T-helper 2 cell treated with Interferon-gamma antibody and Interleukin-4, amounts not matched to agents 5 μg/mL and 100 μg/mL, for 36 hours (primary cell): ENCODE results near the gene MRO.

Source experiments
- DNase-seq: peaks from one replicate; pipeline ENCODE4 v3.0.0; 2021; ENCODE audit warnings: low spot score
- H3K27ac Mint-ChIP-seq: one replicate; pipeline ENCODE4 v1.8.0; 2021; ENCODE audit warnings: mild to moderate bottlenecking, mixed read lengths
- H3K27me3 Mint-ChIP-seq: one replicate; pipeline ENCODE4 v1.8.0; 2021; ENCODE audit warnings: low read depth, mixed read lengths
- H3K36me3 Mint-ChIP-seq: one replicate; pipeline ENCODE4 v1.8.0; 2021; ENCODE audit warnings: low read depth, mixed read lengths
- H3K4me1 Mint-ChIP-seq: one replicate; pipeline ENCODE4 v1.8.0; 2021; ENCODE audit warnings: low read depth, mixed read lengths
- H3K4me3 Mint-ChIP-seq: one replicate; pipeline ENCODE4 v1.8.0; 2022; ENCODE audit warnings: mild to moderate bottlenecking, moderate library complexity, mixed read lengths
- H3K9me3 Mint-ChIP-seq: one replicate; pipeline ENCODE4 v1.8.0; 2021; ENCODE audit warnings: mixed read lengths

Gene MRO

DNA sequence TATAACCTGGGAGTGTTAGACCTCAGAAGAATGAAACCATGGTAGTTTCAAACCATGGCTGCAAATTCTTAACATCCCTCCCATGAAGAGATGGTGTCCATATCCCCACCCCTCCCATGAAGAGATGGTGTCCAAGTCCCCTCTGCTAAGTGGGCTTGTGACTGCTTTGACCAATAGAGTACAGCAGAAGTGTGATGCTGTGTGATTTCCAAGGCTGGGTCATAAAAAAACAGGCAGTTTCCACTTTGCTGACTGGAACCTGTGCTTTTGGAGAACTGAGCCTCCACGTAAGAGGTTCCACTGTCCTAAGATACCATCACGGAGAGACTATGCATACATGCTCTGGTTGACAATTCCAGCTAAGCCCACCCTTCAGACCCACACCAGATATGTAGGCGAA lies 65.5 kb downstream of the MRO start:
- Mint-ChIP-seq H3K27me3 (peaks cover 4% of the 10 kb centered on the region), H3K4me3 (no peak overlapping the region), H3K4me1 (no peaks in the 10 kb centered on the region), H3K36me3 (no peaks in the 10 kb centered on the region), H3K9me3 (no peaks in the 10 kb centered on the region), H3K27ac (no peak overlapping the region)
- no peak for DNase-seq

DNA sequence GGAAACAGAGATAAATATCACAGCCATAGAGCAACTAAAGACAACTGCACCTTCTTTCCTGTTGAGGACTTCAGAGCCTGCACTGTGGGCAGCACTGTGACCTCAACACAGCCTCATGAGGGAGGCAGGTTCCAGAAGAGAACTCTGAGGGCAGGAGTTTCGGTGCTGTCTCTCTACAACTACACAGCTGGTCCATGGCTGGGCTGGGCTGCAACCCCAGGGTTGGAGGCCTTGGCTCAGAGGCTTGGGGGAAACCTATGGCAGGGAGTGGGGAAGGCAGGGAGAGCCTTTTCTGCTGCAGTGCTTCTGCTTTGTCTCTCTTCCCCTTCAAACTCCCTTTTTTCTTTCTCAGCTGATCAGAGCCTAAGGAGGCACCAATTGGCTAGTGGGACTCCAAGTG lies 66.5 kb downstream of the MRO start:
- no peak overlapping the region for H3K27ac Mint-ChIP-seq
- no peaks in the 10 kb centered on the region for H3K36me3 Mint-ChIP-seq
- no peaks in the 10 kb centered on the region for H3K9me3 Mint-ChIP-seq
- H3K4me1 Mint-ChIP-seq, result no peaks in the 10 kb centered on the region
- DNase-seq, result no peak
- peaks cover 4% of the 10 kb centered on the region for H3K27me3 Mint-ChIP-seq
- H3K4me3 Mint-ChIP-seq, result no peak overlapping the region

DNA sequence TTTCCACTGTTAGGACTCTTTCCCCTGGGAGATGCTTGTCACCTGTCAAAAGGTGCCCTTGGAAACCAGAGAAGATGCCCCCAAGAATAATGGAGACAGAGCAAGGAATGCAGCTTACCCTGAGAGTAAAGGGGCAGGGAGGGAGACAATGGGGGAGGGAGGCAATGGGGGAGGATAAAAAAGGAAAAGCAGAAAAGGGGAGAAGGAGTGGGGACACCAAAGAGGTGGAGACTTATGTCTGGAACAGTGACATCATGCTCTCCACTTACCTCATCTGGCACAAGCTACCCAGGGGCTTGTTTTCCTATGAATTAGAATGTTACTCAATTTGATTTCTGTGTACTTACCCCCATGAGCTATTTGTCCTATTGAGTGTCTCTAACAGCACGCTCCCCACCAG lies 67.9 kb downstream of the MRO start:
- H3K4me1 Mint-ChIP-seq, result no peaks in the 10 kb centered on the region
- H3K27ac Mint-ChIP-seq, result no peak overlapping the region
- H3K36me3 Mint-ChIP-seq, result no peaks in the 10 kb centered on the region
- H3K9me3 Mint-ChIP-seq, result no peaks in the 10 kb centered on the region
- H3K4me3 Mint-ChIP-seq, result no peak overlapping the region
- DNase-seq, result no peak
- H3K27me3 Mint-ChIP-seq, result peaks cover 4% of the 10 kb centered on the region

DNA sequence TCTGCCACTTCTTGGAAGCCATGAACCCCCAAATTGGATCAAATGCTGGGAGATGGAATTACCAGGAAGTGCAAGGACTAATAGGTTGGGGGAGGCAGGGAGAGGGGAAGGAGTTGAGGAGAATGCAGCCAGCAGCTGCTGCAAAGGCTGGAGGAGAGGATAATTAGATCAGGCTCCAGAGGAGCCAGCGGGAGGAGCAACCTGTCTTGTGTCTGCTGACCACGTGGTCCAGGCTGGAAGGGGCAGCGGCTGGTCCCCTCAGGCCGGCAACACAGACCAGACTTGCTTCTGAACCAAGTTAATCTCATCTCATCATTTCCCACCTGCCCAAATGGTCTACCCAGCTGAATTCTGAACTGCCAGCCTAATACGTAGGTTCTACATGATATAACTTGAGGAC lies 68.3 kb downstream of the MRO start:
- no peak for DNase-seq
- no peak overlapping the region for H3K27ac Mint-ChIP-seq
- no peaks in the 10 kb centered on the region for H3K36me3 Mint-ChIP-seq
- peaks cover 4% of the 10 kb centered on the region for H3K27me3 Mint-ChIP-seq
- H3K4me1 Mint-ChIP-seq, result no peaks in the 10 kb centered on the region
- H3K9me3 Mint-ChIP-seq, result no peaks in the 10 kb centered on the region
- H3K4me3 Mint-ChIP-seq, result no peak overlapping the region

DNA sequence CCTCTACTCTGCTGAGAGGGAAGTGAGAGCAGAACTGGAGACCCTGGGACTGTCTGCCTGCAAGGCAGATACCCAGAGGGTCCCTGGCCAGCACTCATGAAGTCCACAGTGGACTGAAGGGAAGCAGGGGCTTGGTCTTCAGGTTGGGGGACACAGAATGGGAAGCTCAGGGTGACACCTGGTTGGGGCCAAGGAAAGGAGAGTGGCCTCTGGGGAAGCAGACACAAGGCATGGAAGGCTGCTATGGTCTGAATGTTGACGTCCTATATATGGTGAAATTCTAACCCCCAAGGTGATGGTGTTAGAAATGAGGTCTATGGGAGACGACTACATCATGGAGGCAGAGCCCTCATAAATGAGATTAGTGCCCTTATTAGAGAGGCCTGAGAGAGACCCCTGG lies 69.3 kb downstream of the MRO start:
- no peaks in the 10 kb centered on the region for H3K36me3 Mint-ChIP-seq
- H3K9me3 Mint-ChIP-seq, result no peaks in the 10 kb centered on the region
- H3K4me1 Mint-ChIP-seq, result no peaks in the 10 kb centered on the region
- H3K4me3 Mint-ChIP-seq, result no peak overlapping the region
- H3K27ac Mint-ChIP-seq, result no peak overlapping the region
- H3K27me3 Mint-ChIP-seq, result peaks cover 4% of the 10 kb centered on the region
- DNase-seq, result no peak

DNA sequence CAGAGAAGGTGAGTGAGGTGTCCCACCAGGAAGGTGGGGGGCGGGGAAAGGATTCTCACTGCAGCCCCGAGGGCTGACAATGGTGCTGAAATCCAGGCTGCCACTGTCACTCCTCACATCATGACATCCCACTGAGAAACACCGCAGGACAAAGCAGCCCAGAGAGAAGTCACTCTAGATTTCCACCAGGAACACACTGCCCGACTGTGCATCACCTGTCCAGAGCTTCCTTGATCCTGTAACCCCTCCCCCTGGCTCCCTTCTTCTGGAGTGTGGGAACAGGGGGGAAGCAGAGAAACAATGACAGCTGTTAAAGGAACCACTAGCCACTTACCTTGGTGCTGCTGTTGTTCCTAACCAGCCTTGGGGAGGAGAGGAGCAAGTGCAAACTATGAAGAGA lies 69.9 kb downstream of the MRO start:
- Mint-ChIP-seq H3K9me3 (no peaks in the 10 kb centered on the region), H3K36me3 (no peaks in the 10 kb centered on the region), H3K27me3 (peaks cover 4% of the 10 kb centered on the region), H3K27ac (no peak overlapping the region), H3K4me1 (no peaks in the 10 kb centered on the region), H3K4me3 (no peak overlapping the region)
- no peak for DNase-seq

DNA sequence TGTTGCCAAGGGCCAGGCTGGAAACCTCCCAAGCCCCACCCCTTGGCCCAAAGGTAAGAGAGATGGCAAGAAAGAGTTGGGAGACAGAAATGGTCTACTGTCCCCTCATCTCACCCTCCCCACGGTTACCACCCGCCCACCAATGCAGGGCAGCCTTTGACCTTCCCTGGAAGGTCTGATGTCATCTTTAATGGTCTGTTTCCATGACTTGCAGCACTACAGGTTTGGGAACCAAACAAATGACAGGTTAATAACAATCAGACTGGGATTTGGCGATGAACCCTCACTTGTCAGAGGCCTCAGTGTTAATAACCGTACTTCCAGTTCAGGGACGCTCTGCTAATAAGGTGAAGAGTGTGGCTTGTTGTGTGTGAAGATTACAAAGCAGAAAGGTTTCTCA lies 70.4 kb downstream of the MRO start:
- no peaks in the 10 kb centered on the region for H3K36me3 Mint-ChIP-seq

DNA sequence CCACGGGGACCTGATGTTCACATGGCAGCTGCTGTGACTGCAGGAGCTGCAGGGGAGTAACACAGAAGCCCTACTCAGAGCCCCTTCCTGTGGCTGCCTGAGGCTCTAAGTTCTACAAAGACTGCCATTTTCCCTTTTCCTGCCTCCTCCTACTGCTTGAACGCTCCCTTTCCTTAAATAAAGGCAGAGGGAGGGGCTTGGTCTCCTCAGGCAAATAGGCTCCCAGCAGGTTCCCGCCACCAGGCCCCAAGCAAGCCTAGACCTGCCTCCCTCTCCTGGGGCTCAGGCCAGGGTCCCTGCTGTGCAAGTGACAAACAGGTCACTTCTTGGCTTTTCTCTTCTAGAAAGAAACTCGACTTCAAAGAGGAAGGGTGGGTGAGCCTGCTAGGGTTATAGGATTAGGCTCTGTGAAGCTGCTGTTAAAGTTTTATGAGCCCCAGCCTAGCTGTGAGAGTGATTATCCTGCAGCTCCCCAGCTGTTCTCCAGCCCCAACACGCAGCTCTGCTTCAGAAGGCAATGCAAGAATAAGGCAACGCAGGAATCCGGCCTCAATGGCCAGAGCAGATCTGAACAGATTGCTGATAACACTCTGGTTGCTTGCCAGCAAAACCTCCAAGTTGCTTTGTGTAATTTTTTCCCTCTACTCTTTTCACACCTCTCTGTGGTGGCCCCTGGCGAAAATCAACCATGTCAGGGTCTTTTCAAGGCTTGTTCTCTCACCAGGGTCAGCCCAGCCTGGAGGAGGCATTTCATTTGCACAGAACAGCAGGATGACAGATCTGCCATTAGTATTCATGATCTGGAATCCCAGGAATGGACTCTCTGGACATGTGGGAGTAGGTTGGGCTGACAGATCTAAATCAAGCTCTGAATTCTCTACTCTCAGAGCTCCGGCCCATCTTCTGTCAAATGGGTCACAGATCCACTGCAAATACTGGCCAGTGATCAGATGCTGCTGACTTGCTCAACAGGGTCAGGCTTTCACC lies 71.3 kb downstream of the MRO start:
- H3K27me3 Mint-ChIP-seq, result peaks cover 9% of the 10 kb centered on the region
- H3K4me1 Mint-ChIP-seq, result no peaks in the 10 kb centered on the region
- no peak overlapping the region for H3K27ac Mint-ChIP-seq
- H3K9me3 Mint-ChIP-seq, result no peaks in the 10 kb centered on the region
- no peak overlapping the region for H3K4me3 Mint-ChIP-seq
- no peak for DNase-seq
- H3K36me3 Mint-ChIP-seq, result no peaks in the 10 kb centered on the region

More for the DNA sequence above, 70.4 kb downstream of the MRO start:
- no peaks in the 10 kb centered on the region for H3K9me3 Mint-ChIP-seq
- no peaks in the 10 kb centered on the region for H3K4me1 Mint-ChIP-seq
- no peak for DNase-seq
- no peak overlapping the region for H3K4me3 Mint-ChIP-seq
- H3K27me3 Mint-ChIP-seq, result peaks cover 4% of the 10 kb centered on the region
- no peak overlapping the region for H3K27ac Mint-ChIP-seq

DNA sequence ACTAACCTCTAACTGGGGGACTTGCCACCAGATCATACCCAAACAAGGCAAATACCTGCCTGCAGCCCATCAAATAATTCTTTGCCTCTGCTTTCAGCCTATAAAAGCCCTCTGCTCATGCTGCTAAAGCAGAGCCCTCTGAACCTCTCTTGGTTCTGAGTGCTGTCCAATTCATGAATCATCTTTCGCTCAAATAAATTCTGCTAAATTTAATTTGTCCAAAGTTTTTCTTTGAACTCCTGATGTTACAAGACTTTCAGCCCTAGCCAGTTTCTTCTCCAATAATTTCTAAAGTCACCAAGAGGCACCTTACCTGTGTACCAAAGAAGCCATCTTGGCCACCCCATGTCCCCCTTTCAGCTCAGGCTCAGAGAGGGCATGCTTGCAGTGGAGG lies 72.0 kb downstream of the MRO start:
- H3K27me3 Mint-ChIP-seq, result peaks cover 12% of the 10 kb centered on the region
- H3K27ac Mint-ChIP-seq, result no peak overlapping the region
- no peak for DNase-seq
- no peaks in the 10 kb centered on the region for H3K4me1 Mint-ChIP-seq
- H3K9me3 Mint-ChIP-seq, result no peaks in the 10 kb centered on the region
- no peaks in the 10 kb centered on the region for H3K36me3 Mint-ChIP-seq
- no peak overlapping the region for H3K4me3 Mint-ChIP-seq

DNA sequence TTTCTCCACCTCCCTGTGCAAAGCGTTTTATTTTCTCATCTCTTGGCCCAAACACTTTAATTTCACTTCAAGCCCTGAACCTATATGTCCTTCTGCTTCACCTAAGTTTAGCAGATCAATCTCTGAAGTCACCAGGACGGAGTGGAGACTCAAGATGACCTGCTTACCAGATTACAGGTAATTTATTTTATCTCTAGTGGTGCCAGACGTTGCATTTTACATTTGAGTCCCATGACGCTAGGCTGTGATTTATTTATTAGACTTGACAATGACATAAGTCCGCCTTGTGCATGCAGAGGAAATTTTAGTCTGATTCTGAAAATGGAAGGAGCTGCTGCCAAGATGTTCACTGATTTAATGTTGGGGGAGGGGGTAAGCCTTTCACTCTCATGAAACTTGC lies 73.9 kb downstream of the MRO start:
- Mint-ChIP-seq H3K4me1 (no peaks in the 10 kb centered on the region), H3K27me3 (peaks cover 12% of the 10 kb centered on the region), H3K36me3 (no peaks in the 10 kb centered on the region), H3K27ac (no peak overlapping the region), H3K9me3 (no peaks in the 10 kb centered on the region), H3K4me3 (no peak overlapping the region)
- DNase-seq, result no peak
